Breast epithelium (tissue), 3 donors: ENCODE measurements around the gene FRMD6.

ENCODE experiments used
- POLR2A ChIP-seq: fragments of 450-650 bp; IDR thresholded peaks from one replicate; pipeline ENCODE4 v1.6.1; 2016; ENCODE audit warnings: antibody characterized with exemption, mild to moderate bottlenecking, moderate library complexity
- POLR2AphosphoS5 ChIP-seq, 3 donors: sonication (generic); formaldehyde crosslinking; IDR thresholded peaks; one replicate each; pipeline ENCODE4 v1.6.1; 2017; ENCODE audit warnings: antibody characterized with exemption in 3 of 3
- TF ChIP-seq, protein P1 (sequence below), 3 donors: fragments of 450-650 bp; IDR thresholded peaks; one replicate each; pipeline ENCODE4 v1.5.1; 2016 to 2017; ENCODE audit warnings: antibody characterized with exemption in 3 of 3, mild to moderate bottlenecking in 3 of 3, moderate library complexity in 3 of 3

DNA sequence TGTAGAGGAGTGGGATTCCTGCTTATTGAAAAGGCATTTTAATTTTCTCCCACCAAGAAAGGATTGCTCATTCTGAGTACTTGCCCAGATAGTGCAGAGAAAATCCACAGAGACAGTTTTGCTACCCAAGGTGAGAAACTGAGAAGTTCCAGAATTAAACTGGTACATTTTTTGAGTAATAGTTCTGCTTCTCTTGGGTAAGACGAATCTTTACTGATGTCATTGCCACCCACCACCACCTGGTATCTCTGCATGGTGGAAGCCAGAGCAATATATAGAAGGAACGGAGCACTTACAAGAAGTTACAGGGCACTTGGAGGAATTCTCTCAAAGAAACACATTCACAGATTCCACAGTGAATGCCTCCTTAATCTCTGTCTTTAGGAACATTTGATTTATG, 20.7 kb upstream of the FRMD6 start:
- TF ChIP-seq POLR2AphosphoS5 (IDR thresholded peaks at IDR 0.05), result no peak
- TF ChIP-seq, protein P1, sequence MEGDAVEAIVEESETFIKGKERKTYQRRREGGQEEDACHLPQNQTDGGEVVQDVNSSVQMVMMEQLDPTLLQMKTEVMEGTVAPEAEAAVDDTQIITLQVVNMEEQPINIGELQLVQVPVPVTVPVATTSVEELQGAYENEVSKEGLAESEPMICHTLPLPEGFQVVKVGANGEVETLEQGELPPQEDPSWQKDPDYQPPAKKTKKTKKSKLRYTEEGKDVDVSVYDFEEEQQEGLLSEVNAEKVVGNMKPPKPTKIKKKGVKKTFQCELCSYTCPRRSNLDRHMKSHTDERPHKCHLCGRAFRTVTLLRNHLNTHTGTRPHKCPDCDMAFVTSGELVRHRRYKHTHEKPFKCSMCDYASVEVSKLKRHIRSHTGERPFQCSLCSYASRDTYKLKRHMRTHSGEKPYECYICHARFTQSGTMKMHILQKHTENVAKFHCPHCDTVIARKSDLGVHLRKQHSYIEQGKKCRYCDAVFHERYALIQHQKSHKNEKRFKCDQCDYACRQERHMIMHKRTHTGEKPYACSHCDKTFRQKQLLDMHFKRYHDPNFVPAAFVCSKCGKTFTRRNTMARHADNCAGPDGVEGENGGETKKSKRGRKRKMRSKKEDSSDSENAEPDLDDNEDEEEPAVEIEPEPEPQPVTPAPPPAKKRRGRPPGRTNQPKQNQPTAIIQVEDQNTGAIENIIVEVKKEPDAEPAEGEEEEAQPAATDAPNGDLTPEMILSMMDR (IDR thresholded peaks at IDR 0.05), result no peak
- TF ChIP-seq POLR2A, result no peak
